ENCODE results near the gene PLXNA4. TPM values are rescaled to one million over a fixed set of nuclear protein-coding genes. Genes with fewer than 3 reads are reported as not detected.

The PLXNA4 gene
- total RNA-seq, 1 experiment from 2014 or later: not detected

DNA sequence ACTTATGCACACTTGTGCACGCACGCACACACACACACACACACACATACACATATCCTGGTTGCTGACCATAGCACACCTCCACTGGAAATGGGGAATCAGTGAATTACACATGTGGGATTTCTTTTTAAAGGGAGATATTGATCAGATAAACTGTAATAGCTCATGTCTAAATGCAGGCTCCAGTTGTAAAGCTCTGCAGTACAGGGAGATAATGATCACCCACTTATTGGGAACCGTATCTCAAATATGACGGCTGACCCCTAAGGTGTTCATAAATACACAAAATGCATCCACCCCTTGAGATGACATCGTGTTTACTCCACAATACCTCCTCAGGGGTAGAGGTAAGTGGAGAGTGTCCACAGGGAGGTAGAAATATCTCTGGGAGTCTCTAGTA, 79.2 kb downstream of the PLXNA4 start:
- Histone ChIP-seq H3K36me3 (ENCODE audit: control insufficient read depth in 1 of 2, insufficient read depth in 2 of 2, low read length in 2 of 2) (no peaks in the 10 kb centered on the region), H3K27ac (ENCODE audit: low read depth, low read length) (no peak overlapping the region), H4K20me1 (ENCODE audit: insufficient read depth) (no peaks in the 10 kb centered on the region), H3K4me3 (replicated peaks in 1 of 2; ENCODE audit: low read depth in 1 of 2, low read length in 2 of 2) (no peak overlapping the region), H3K4me2 (ENCODE audit: low read length) (no peak overlapping the region), H3K4me1 (ENCODE audit: control insufficient read depth in 1 of 2, insufficient read depth in 2 of 2, low read length in 2 of 2) (no peaks in the 10 kb centered on the region), H3K9me2 (ENCODE audit: insufficient read depth) (no peaks in the 10 kb centered on the region), H3K9me3 (ENCODE audit: control insufficient read depth in 1 of 2, insufficient read depth in 1 of 2, low read depth in 1 of 2, low read length in 2 of 2) (no peaks in the 10 kb centered on the region), H2AFZ (ENCODE audit: low read depth, low read length, poor library complexity, severe bottlenecking) (no peak overlapping the region), H3K27me3 (ENCODE audit: insufficient read depth, low read length) (peaks cover 24% of the 10 kb centered on the region), H3K9ac (ENCODE audit: low read length) (no peak overlapping the region), H3K79me2 (ENCODE audit: insufficient read depth, low read length) (no peaks in the 10 kb centered on the region)
- RAD21 ChIA-PET (ENCODE audit: low non-redundant PET in 1 of 2, low total read pairs in 2 of 2, uncharacterized antibody in 2 of 2, unreplicated experiment in 2 of 2): no interaction called here
- ATAC-seq: no peak
- DNase-seq (ENCODE audit: low read depth, low spot score): no peak
- no peak for TF ChIP-seq POLR2A (IDR thresholded peaks at IDR 0.05; ENCODE audit: borderline replicate concordance, extremely low read depth, insufficient read depth, insufficient read length)
- BruUV-seq (replicated peaks): no TSS peak
- POLR2A ChIA-PET: no interaction called here
- intact Hi-C loops (cut with micrococcal nuclease): no loop called here
- CTCF ChIA-PET: no interaction called here

DNA sequence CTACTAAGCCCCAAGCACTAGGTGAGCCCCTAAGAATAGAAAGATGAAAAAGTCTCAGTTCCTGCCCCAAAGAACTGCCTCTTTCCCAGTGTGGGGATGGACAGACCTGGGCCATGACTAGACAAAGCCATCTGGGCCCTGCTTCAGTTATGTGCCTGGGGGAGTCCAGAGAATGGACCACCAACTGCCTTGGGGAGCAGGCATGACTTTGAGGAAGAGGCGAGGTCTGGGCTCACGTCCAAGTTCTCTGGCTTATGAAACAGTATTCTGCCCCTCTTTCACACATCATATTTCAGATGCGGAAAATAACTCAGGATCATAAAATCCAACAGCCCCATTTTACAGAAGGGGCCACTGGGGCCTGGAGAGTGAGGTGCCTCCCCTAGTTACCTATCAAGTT, 80.3 kb downstream of the PLXNA4 start:
- RAD21 ChIA-PET (ENCODE audit: low non-redundant PET in 1 of 2, low total read pairs in 2 of 2, uncharacterized antibody in 2 of 2, unreplicated experiment in 2 of 2): no interaction called here
- POLR2A ChIA-PET: no interaction called here
- TF ChIP-seq CBX3 (IDR thresholded peaks at IDR 0.05; ENCODE audit: low read depth) (no peak), ELF1 (IDR thresholded peaks at IDR 0.05; ENCODE audit: borderline replicate concordance, low read depth) (no peak), SP1 (IDR thresholded peaks at IDR 0.05; ENCODE audit: low read depth) (no peak), EZH2phosphoT487 (IDR thresholded peaks at IDR 0.05; ENCODE audit: borderline replicate concordance) (no peak)
- TF ChIP-seq, protein P1, sequence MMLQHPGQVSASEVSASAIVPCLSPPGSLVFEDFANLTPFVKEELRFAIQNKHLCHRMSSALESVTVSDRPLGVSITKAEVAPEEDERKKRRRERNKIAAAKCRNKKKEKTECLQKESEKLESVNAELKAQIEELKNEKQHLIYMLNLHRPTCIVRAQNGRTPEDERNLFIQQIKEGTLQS (IDR thresholded peaks at IDR 0.05): no peak
- TF ChIP-seq, protein P2, sequence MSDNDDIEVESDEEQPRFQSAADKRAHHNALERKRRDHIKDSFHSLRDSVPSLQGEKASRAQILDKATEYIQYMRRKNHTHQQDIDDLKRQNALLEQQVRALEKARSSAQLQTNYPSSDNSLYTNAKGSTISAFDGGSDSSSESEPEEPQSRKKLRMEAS (IDR thresholded peaks at IDR 0.05): no peak
- BruUV-seq (replicated peaks): no TSS peak
- intact Hi-C loops (cut with micrococcal nuclease): no loop called here
- Histone ChIP-seq H3K4me1 (ENCODE audit: control insufficient read depth in 1 of 2, insufficient read depth in 2 of 2, low read length in 2 of 2) (0 out of 4 replicates have a peak, but pooled peaks cover 0 to 2% of the 10 kb centered on the region in 2 experiments), H3K9me3 (ENCODE audit: control insufficient read depth in 1 of 2, insufficient read depth in 1 of 2, low read depth in 1 of 2, low read length in 2 of 2) (no peaks in the 10 kb centered on the region), H3K27ac (ENCODE audit: low read depth, low read length) (no peak overlapping the region), H3K9me2 (ENCODE audit: insufficient read depth) (no peaks in the 10 kb centered on the region), H2AFZ (ENCODE audit: low read depth, low read length, poor library complexity, severe bottlenecking) (no peak overlapping the region), H3K79me2 (ENCODE audit: insufficient read depth, low read length) (no peaks in the 10 kb centered on the region), H3K27me3 (ENCODE audit: insufficient read depth, low read length) (peaks cover 20% of the 10 kb centered on the region), H3K36me3 (ENCODE audit: control insufficient read depth in 1 of 2, insufficient read depth in 2 of 2, low read length in 2 of 2) (no peaks in the 10 kb centered on the region), H3K9ac (ENCODE audit: low read length) (no peak overlapping the region), H3K4me3 (replicated peaks in 1 of 2; ENCODE audit: low read depth in 1 of 2, low read length in 2 of 2) (no peak overlapping the region), H4K20me1 (ENCODE audit: insufficient read depth) (no peaks in the 10 kb centered on the region), H3K4me2 (ENCODE audit: low read length) (no peak overlapping the region)
- DNase-seq (ENCODE audit: low read depth, low spot score) (no peak), ATAC-seq (no peak)
- CTCF ChIA-PET: no interaction called here
